Liver (tissue), 9 donors: ENCODE data around the gene APBA2. TPM values are rescaled to one million over a fixed set of nuclear protein-coding genes. Genes with fewer than 3 reads are reported as not detected.

Source experiments
- DNase-seq: peaks from one replicate; pipeline ENCODE4 v3.0.0-alpha.2; 2017; ENCODE audit warnings: low spot score
- H3K27ac ChIP-seq, 2 donors: one replicate each; pipeline ENCODE4 v1.7.0; 2013; ENCODE audit warnings: inconsistent platforms in 2 of 2, low read length in 2 of 2, control low read depth in 1 of 2, low read depth in 1 of 2, mild to moderate bottlenecking in 1 of 2
- H3K27me3 ChIP-seq, 4 donors: one replicate each; pipeline versions ENCODE4 v1.6.1 to v1.7.0; 2013; ENCODE audit warnings: low read length in 3 of 4, inconsistent platforms in 1 of 4, mild to moderate bottlenecking in 1 of 4, moderate library complexity in 1 of 4; ENCODE audit not compliant: control insufficient read depth in 4 of 4, insufficient read depth in 4 of 4
- H3K36me3 ChIP-seq, 4 donors: one replicate each; pipeline versions ENCODE4 v1.6.1 to v1.7.0; 2013; ENCODE audit warnings: low read length in 3 of 4, mild to moderate bottlenecking in 3 of 4, low read depth in 1 of 4, moderate library complexity in 1 of 4; ENCODE audit not compliant: control insufficient read depth in 4 of 4, insufficient read depth in 3 of 4
- H3K4me1 ChIP-seq, 4 donors: one replicate each; pipeline versions ENCODE4 v1.6.1 to v1.7.0; 2013; ENCODE audit warnings: low read length in 3 of 4, mild to moderate bottlenecking in 3 of 4, moderate library complexity in 1 of 4; ENCODE audit not compliant: control insufficient read depth in 4 of 4, insufficient read depth in 4 of 4
- H3K4me3 ChIP-seq, 3 donors: one replicate each; pipeline versions ENCODE4 v1.6.1 to v1.7.0; 2013; ENCODE audit warnings: low read length in 3 of 3, control low read depth in 1 of 3, low read depth in 1 of 3, mild to moderate bottlenecking in 1 of 3
- H3K9ac ChIP-seq, 2 donors: one replicate each; pipeline ENCODE4 v1.7.0; 2013; ENCODE audit warnings: low read length in 2 of 2, mild to moderate bottlenecking in 2 of 2, moderate library complexity in 2 of 2, control low read depth in 1 of 2, low read depth in 1 of 2
- H3K9me3 ChIP-seq, 4 donors: one replicate each; pipeline versions ENCODE4 v1.6.1 to v1.7.0; 2013; ENCODE audit warnings: low read length in 3 of 4; ENCODE audit not compliant: control insufficient read depth in 4 of 4
- ATF3 ChIP-seq: IDR thresholded peaks from 2 replicates; pipeline ENCODE4 v1.6.1; 2016; ENCODE audit warnings: antibody characterized with exemption
- EGR1 ChIP-seq, 2 donors: IDR thresholded peaks; 2 replicates each; pipeline ENCODE4 v1.6.1; 2016 to 2018; ENCODE audit warnings: antibody characterized with exemption in 2 of 2, low read depth in 2 of 2
- FOXA1 ChIP-seq: IDR thresholded peaks from 2 replicates; pipeline ENCODE4 v1.6.1; 2016; ENCODE audit warnings: antibody characterized with exemption
- FOXA2 ChIP-seq: IDR thresholded peaks from 2 replicates; pipeline ENCODE4 v1.6.1; 2016; ENCODE audit warnings: antibody characterized with exemption
- HNF4A ChIP-seq, 2 donors: conservative IDR thresholded peaks; 2 replicates each; pipeline ENCODE4 v1.6.1; 2016; ENCODE audit warnings: antibody characterized with exemption in 2 of 2, mild to moderate bottlenecking in 2 of 2
- HNF4G ChIP-seq: IDR thresholded peaks from 2 replicates; pipeline ENCODE4 v1.6.1; 2016; ENCODE audit warnings: antibody characterized with exemption
- JUND ChIP-seq, 2 donors: IDR thresholded peaks; 2 replicates each; pipeline ENCODE4 v1.6.1; 2016; ENCODE audit warnings: antibody characterized with exemption in 2 of 2
- NR2F2 ChIP-seq: IDR thresholded peaks from 2 replicates; pipeline ENCODE4 v1.6.1; 2016; ENCODE audit warnings: antibody characterized with exemption
- RAD21 ChIP-seq, 2 donors: IDR thresholded peaks; 2 replicates each; pipeline ENCODE4 v1.6.1; 2016; ENCODE audit warnings: antibody characterized with exemption in 2 of 2, mild to moderate bottlenecking in 2 of 2
- REST ChIP-seq: IDR thresholded peaks from 2 replicates; pipeline ENCODE4 v1.6.1; 2016; ENCODE audit warnings: antibody characterized with exemption, mild to moderate bottlenecking
- RXRA ChIP-seq, 2 donors: IDR thresholded peaks; 2 replicates each; pipeline ENCODE4 v1.6.1; 2017 to 2018; ENCODE audit warnings: antibody characterized with exemption in 2 of 2, mild to moderate bottlenecking in 1 of 2
- SP1 ChIP-seq: IDR thresholded peaks from 2 replicates; pipeline ENCODE4 v1.6.1; 2018; ENCODE audit warnings: antibody characterized with exemption, mild to moderate bottlenecking
- TAF1 ChIP-seq: conservative IDR thresholded peaks from 2 replicates; pipeline ENCODE4 v1.6.1; 2016; ENCODE audit warnings: antibody characterized with exemption, mild to moderate bottlenecking
- YY1 ChIP-seq: IDR thresholded peaks from 2 replicates; pipeline ENCODE4 v1.6.1; 2016; ENCODE audit warnings: antibody characterized with exemption, mild to moderate bottlenecking
- ZBTB33 ChIP-seq: IDR thresholded peaks from 2 replicates; pipeline ENCODE4 v1.6.1; 2016; ENCODE audit warnings: antibody characterized with exemption
- WGBS: extraction: QIAGEN DNeasy Blood & Tissue Kit; methylation state at CpG from one replicate; pipeline ENCODE4 v1.1.7; 2013; 5-methylcytosine and 5-hydroxymethylcytosine counted together
- polyA plus RNA-seq, 2 donors: library from polyadenylated mRNA; stranded (reverse) in 1 of 2; unstranded in 1 of 2; fragments of 200-250 nt in 1 of 2; fragments of >200 nt in 1 of 2; fragmentation: Nextera tagmentation in 1 of 2; extraction: Ambion mirVana in 1 of 2; gene quantifications; one replicate each; pipeline versions ENCODE4 v1.2.1 to v1.2.3, GENCODE V29; 2013 to 2015
- total RNA-seq, 2 donors: library from RNA; depleted of rRNA; stranded (reverse); fragments of >200 nt; gene quantifications; one replicate each; pipeline ENCODE4 v1.2.3, GENCODE V29; 2014
- TF ChIP-seq, protein P1 (sequence below): fragments of 150-350 bp; IDR thresholded peaks from 2 replicates; pipeline ENCODE4 v1.5.1; 2017; ENCODE audit warnings: improper control_type of control experiment, low read depth, low read length; ENCODE audit not compliant: missing input control
- donor health status: healthy.
- donor health status: healthy.
- donor health status: healthy.
- donor health status: healthy.
- donor health status: healthy.

Gene APBA2
- total and polyA plus RNA-seq, 4 donors = 0.38 to 2.9 (median 1.7) TPM

DNA sequence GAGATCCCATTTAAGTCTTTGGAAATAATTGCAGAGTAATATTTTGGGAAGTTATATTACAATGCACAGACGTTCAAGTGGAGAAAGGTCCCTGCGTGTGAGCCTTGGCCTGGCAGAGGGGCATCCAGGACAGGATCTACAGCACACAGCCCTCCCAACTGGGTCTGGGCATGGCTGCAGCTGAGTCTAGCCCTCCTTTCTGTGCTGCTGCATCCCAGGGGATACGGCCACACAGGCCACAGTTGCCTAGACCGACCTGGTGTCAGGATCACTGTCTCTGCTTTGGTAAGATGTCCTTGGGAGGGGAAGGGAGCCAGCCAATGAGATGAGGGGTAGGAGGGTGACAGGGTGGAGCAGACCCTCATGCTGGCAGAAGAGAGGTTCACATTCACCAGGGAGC is 46.1 kb downstream of the APBA2 start (continued):
- TF ChIP-seq, protein P1, sequence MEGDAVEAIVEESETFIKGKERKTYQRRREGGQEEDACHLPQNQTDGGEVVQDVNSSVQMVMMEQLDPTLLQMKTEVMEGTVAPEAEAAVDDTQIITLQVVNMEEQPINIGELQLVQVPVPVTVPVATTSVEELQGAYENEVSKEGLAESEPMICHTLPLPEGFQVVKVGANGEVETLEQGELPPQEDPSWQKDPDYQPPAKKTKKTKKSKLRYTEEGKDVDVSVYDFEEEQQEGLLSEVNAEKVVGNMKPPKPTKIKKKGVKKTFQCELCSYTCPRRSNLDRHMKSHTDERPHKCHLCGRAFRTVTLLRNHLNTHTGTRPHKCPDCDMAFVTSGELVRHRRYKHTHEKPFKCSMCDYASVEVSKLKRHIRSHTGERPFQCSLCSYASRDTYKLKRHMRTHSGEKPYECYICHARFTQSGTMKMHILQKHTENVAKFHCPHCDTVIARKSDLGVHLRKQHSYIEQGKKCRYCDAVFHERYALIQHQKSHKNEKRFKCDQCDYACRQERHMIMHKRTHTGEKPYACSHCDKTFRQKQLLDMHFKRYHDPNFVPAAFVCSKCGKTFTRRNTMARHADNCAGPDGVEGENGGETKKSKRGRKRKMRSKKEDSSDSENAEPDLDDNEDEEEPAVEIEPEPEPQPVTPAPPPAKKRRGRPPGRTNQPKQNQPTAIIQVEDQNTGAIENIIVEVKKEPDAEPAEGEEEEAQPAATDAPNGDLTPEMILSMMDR = no peak
- no peak for TF ChIP-seq HNF4A (conservative IDR thresholded peaks at IDR 0.05)
- TF ChIP-seq TAF1 = no peak

GRCh38 chr15:28932361-28932760 is 46.6 kb downstream of the APBA2 start:
- H3K27ac ChIP-seq = no peak overlapping the region
- H3K9ac ChIP-seq = no peak overlapping the region
- no peak for TF ChIP-seq FOXA2
- no peak for TF ChIP-seq EGR1 (IDR thresholded peaks at IDR 0.05; ENCODE audit: low read depth in 2 of 2)
- no peak for TF ChIP-seq ZBTB33
- TF ChIP-seq SP1 = no peak
- TF ChIP-seq, protein P1 = no peak
- no peak for TF ChIP-seq TAF1
- no peak for TF ChIP-seq FOXA1
- no peak for TF ChIP-seq REST
- TF ChIP-seq YY1 = no peak
- no peak for TF ChIP-seq RAD21 (IDR thresholded peaks at IDR 0.05)
- TF ChIP-seq ATF3 = no peak
- no peak for TF ChIP-seq JUND (IDR thresholded peaks at IDR 0.05)
- no peak for TF ChIP-seq HNF4A (conservative IDR thresholded peaks at IDR 0.05)
- TF ChIP-seq NR2F2 = no peak
- TF ChIP-seq HNF4G = no peak
- TF ChIP-seq RXRA (IDR thresholded peaks at IDR 0.05) = no peak
- no peaks in the 10 kb centered on the region for H3K36me3 ChIP-seq
- peaks cover 0 to 4% (median 0%) of the 10 kb centered on the region in 4 donors for H3K27me3 ChIP-seq
- no peak for DNase-seq
- 80% methylated on average over 4 of the region's 4 CpGs for WGBS
- H3K9me3 ChIP-seq = peaks cover 0 to 5% (median 3%) of the 10 kb centered on the region in 4 donors
- no peak overlapping the region for H3K4me3 ChIP-seq
- H3K4me1 ChIP-seq = no peaks in the 10 kb centered on the region
